Effector memory CD4-positive, alpha-beta T cell (primary cell): ENCODE measurements around the gene XPR1.
"Not testable (repeated sequence)": the region's sequence is repeated elsewhere in the genome, so short reads cannot be mapped to it uniquely, and the experiment has no call there.

ENCODE experiments used
- DNase-seq, 3 donors: peaks; one replicate each; pipeline ENCODE4 v3.0.0-alpha.2; 2020
- H3K27ac ChIP-seq: 2 replicates; pipeline ENCODE4 v1.7.0; 2013; ENCODE audit warnings: mild to moderate bottlenecking, low read length, moderate library complexity; ENCODE audit not compliant: insufficient read depth, poor library complexity, severe bottlenecking
- H3K27me3 ChIP-seq: replicated peaks from 2 replicates; pipeline ENCODE4 v1.7.0; 2013; ENCODE audit warnings: mild to moderate bottlenecking, low read length; ENCODE audit not compliant: insufficient read depth, control insufficient read depth, poor library complexity, severe bottlenecking
- H3K36me3 ChIP-seq: 2 replicates; pipeline ENCODE4 v1.7.0; 2013; ENCODE audit warnings: mild to moderate bottlenecking, low read length, moderate library complexity; ENCODE audit not compliant: control insufficient read depth, insufficient read depth
- H3K4me1 ChIP-seq: 2 replicates; pipeline ENCODE4 v1.7.0; 2013; ENCODE audit warnings: low read length, mild to moderate bottlenecking; ENCODE audit not compliant: control insufficient read depth, insufficient read depth, poor library complexity, severe bottlenecking
- H3K4me3 ChIP-seq: 2 replicates; pipeline ENCODE4 v1.7.0; 2013; ENCODE audit warnings: low read length, low read depth, mild to moderate bottlenecking; ENCODE audit not compliant: insufficient read depth, poor library complexity, severe bottlenecking
- H3K9me3 ChIP-seq: 2 replicates; pipeline ENCODE4 v1.7.0; 2013; ENCODE audit warnings: mild to moderate bottlenecking, low read length, moderate library complexity; ENCODE audit not compliant: control insufficient read depth

The XPR1 gene

DNA sequence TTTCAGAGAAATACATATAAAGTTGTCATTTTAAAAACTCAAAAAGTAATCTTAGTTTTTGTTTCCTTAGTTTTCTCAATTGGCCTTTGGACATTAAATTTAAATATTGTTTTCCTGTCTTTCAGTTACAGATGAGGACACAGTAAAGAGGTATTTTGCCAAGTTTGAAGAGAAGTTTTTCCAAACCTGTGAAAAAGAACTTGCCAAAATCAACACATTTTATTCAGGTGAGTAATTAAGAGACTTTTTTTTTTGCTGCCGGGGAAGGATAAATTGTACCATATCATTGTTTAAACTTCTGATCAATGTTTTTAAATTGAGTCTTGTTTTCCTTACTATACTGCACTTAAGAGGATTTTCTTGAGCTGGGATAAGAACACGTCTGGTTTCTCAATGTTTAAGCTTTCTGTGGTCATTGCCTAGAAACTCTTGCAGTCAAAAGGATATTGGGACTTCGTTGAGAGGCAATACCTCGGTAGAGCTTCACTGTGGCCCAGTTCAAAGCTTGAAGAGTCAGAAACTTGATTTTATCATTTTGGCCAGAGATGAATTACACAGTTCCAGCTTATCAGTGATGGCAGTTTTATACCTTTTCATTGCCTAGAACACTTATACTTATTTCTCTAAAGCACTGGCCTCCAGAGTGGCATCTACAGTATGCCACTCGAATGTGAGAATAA lies 155.9 kb downstream of the XPR1 start:
- DNase-seq: no peak
- Histone ChIP-seq H3K27me3 (no peaks in the 10 kb centered on the region), H3K27ac (no peak overlapping the region), H3K4me3 (no peak overlapping the region), H3K9me3 (no peaks in the 10 kb centered on the region), H3K4me1 (no peaks in the 10 kb centered on the region), H3K36me3 (peaks cover 3% of the 10 kb centered on the region)

DNA sequence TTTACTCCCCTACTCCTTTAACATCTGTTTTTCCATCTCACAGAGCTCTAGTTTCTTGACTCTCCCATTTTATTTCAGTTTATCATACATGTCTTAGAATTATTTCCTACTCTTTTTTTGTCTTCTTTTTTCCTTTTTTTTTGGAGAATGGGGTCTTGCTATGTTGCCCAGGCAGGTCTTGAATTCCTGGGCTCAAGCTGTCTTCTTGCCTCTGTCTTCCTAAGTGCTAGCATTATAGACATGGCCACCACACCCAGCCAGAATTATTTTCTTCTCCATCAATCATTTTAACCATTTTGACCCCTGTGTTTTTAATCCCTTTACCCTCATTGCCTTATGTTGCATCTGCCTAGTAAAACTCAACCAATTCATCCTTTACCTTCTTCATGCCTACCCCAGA lies 157.6 kb downstream of the XPR1 start:
- no peaks in the 10 kb centered on the region for H3K9me3 ChIP-seq
- no peak overlapping the region for H3K4me3 ChIP-seq
- H3K36me3 ChIP-seq: peaks cover 3% of the 10 kb centered on the region
- H3K4me1 ChIP-seq: no peaks in the 10 kb centered on the region
- DNase-seq: no peak
- no peaks in the 10 kb centered on the region for H3K27me3 ChIP-seq
- H3K27ac ChIP-seq: no peak overlapping the region

DNA sequence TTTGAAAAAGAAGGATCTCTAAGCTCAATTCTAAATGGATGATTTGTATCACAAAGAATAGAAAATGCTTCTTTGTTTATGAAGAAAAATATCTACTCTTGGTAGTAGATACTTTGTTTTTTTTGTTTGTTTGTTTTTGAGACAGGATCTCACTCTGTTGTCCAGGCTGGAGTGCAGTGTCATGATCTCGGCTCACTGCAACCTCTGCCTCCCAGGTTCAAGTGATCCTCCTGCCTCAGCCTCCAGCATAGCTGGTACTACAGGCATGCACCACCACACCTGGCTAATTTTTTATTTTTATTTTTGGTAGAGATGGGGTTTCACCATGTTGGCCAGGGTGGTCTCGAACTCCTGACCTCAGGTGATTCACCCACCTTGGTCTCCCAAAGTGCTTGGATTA lies 159.3 kb downstream of the XPR1 start:
- not testable (repeated sequence) for H3K4me1 ChIP-seq, H3K27ac ChIP-seq, H3K4me3 ChIP-seq, H3K36me3 ChIP-seq, DNase-seq, H3K27me3 ChIP-seq, H3K9me3 ChIP-seq

DNA sequence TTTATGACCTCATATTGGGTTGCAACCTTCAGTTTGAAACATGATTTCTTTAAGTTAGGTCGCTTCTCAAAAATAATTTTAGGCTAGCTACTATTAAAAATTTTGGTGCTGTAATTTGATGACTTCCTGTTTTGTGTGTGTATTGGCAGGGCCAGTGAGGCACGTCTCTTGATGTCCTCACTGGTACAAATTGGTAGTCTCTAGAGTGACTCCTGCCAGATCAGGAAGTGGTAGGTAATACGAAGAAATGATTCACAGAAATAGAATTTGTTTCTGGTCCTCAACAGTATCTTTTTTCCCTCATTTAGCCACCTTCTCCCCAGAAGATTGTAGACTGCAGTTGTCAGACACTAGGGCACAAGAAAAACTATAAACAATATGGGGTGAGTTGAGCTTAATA lies 160.0 kb downstream of the XPR1 start:
- Histone ChIP-seq H3K4me1 (no peaks in the 10 kb centered on the region), H3K27ac (no peak overlapping the region), H3K4me3 (no peak overlapping the region), H3K27me3 (no peaks in the 10 kb centered on the region), H3K9me3 (no peaks in the 10 kb centered on the region), H3K36me3 (peaks cover 3% of the 10 kb centered on the region)
- DNase-seq: no peak

DNA sequence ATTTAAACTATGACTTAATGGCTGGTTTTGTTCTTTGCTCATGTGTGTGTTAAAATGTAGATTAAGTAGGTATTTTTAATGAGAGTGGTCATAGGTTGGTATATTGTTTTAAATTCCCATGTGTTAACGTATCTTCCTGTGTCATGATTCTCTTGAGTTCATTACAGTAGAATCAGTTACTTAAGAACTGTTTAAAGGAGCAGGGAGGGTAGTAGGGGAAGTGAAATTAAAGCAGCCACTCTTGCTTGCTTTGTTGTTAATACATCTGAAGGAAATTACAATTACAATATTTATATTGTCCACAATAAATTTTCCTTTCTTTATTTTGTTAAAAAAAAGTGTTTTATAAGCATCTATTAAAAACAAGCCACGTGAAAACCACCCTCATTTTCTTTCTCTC lies 161.6 kb downstream of the XPR1 start:
- no peak for DNase-seq
- H3K27ac ChIP-seq: no peak overlapping the region
- no peaks in the 10 kb centered on the region for H3K36me3 ChIP-seq
- no peaks in the 10 kb centered on the region for H3K27me3 ChIP-seq
- no peaks in the 10 kb centered on the region for H3K4me1 ChIP-seq
- no peaks in the 10 kb centered on the region for H3K9me3 ChIP-seq
- H3K4me3 ChIP-seq: no peak overlapping the region

DNA sequence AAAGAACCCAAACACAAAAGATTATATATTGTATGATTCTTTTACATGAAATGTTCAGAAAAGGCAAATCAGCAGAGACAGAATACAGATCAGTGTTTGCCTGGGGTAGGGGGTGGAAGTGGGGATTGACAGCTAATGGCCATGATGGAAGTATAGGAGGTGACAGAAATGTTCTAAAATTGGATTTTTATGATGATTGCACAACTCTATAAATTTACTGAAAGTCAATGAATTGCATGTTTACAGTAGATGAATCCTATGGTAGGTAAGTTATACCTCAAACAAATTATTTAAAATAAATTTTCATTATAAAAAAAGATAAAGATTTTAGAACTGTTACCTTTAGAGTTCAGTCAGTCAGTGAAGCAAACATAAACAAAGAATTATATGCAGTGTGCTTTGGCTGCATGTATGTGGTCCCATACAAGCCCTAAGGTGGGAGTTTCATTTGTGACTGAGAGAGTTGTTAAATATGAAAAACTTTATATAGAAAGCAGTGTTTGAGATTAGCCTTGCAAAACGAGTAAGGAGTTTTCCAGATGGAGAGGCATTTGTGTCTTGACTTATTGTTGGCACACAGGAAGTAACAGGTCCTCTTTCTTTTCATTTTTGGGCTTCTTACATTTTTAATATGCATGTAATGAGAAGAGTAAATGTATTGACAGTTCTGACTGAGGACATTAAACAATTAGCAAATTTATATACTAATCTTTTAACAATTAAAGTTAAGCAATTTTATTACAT lies 165.2 kb downstream of the XPR1 start:
- Histone ChIP-seq H3K4me1 (no peaks in the 10 kb centered on the region), H3K9me3 (no peaks in the 10 kb centered on the region), H3K27me3 (no peaks in the 10 kb centered on the region), H3K36me3 (no peaks in the 10 kb centered on the region), H3K4me3 (no peak overlapping the region), H3K27ac (no peak overlapping the region)
- DNase-seq: no peak

DNA sequence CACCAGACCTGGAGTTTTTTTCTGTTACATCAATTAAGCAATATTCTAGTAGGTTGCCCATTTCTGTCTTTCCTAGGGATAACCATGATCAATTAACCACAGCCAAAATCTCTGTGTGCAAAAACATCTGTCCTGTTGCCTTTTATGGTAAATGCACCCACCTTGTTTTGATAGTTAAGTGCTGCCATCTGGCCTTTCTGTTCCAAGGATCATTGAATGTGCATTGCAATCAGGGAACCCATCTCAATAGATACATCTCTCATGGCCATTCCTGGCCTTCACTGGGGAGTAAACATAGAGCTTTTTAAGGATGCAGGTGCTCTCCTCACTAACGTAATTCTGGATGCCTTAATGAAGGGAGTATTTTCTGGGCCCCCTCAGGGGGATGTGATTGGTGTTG lies 169.1 kb downstream of the XPR1 start:
- H3K27me3 ChIP-seq: no peaks in the 10 kb centered on the region
- H3K9me3 ChIP-seq: no peaks in the 10 kb centered on the region
- H3K4me1 ChIP-seq: no peaks in the 10 kb centered on the region

DNA sequence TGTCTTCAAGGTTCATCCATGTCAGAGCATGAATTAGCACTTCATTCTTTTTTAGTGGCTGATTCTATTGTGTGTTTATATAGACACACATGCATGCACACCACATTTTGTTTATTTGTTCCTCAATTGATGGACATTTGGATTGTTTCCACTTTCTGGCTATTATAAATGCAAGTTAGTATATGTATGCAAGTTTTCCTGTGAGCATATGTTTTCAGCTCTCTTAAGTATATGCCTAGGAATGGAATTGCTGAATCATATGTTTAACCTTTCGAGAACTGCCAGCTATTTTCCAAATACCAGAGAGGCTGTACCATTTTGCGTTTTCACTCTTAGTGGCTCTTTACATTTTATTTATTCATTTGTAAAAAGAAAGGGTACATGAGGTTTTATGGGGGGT lies 171.0 kb downstream of the XPR1 start:
- DNase-seq: no peak
- Histone ChIP-seq H3K27ac (no peak overlapping the region), H3K9me3 (no peaks in the 10 kb centered on the region), H3K4me1 (no peaks in the 10 kb centered on the region), H3K4me3 (no peak overlapping the region), H3K27me3 (no peaks in the 10 kb centered on the region), H3K36me3 (no peaks in the 10 kb centered on the region)

More for the DNA sequence above, 169.1 kb downstream of the XPR1 start:
- no peak overlapping the region for H3K4me3 ChIP-seq
- no peaks in the 10 kb centered on the region for H3K36me3 ChIP-seq
- no peak for DNase-seq
- no peak overlapping the region for H3K27ac ChIP-seq

DNA sequence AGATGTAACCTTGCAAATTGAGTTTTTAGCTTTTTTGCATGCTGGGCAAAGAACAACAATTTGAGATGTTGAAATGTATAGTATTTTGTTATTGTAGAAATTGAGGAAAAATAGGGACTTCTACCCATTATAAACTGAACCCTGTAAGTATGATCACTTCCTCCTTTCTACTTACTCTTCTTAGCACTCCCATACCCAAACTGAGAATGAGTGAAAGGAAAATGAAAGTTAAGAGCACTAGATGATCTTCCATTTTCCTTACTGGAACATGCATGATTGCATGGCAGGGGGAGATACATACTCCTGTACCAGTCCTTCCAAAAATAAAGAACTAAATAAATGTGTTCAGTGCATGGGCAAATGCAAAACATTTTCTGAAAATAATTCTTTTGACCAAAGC lies 173.5 kb downstream of the XPR1 start:
- Histone ChIP-seq H3K4me1 (no peaks in the 10 kb centered on the region), H3K9me3 (no peaks in the 10 kb centered on the region), H3K27me3 (no peaks in the 10 kb centered on the region), H3K36me3 (no peaks in the 10 kb centered on the region), H3K4me3 (no peak overlapping the region), H3K27ac (no peak overlapping the region)
- DNase-seq: no peak

DNA sequence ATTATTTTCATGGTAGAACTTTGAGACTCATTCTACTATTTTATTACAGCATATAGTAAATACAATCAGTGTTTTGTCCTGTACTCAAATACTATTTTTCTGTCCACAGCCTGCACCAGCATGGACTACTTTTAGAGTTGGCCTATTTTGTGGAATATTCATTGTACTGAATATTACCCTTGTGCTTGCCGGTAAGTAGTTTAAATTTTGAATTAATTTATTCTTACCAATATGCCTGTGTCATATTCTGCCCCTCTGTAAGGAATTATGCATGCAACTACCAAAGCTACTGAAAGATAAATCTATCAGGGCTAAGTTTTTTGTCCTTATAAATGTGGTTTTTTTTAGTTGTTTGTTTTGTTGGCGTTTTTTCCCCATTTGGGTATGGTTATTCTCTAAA lies 179.5 kb downstream of the XPR1 start:
- H3K27ac ChIP-seq: no peak overlapping the region
- H3K9me3 ChIP-seq: no peaks in the 10 kb centered on the region
- DNase-seq: no peak
- peaks cover 5% of the 10 kb centered on the region for H3K36me3 ChIP-seq
- H3K27me3 ChIP-seq: no peaks in the 10 kb centered on the region
- H3K4me3 ChIP-seq: no peak overlapping the region
- H3K4me1 ChIP-seq: no peaks in the 10 kb centered on the region
